Choroid plexus epithelial cell (primary cell): ENCODE results near the gene FTCD.
A peak's percentile ranks its signal among the peaks of the same experiment; 100 is the strongest.

Experiments used
- DNase-seq: peaks from one replicate; pipeline ENCODE4 v3.0.0-alpha.2; 2010; ENCODE audit warnings: low read depth
- H3K4me3 ChIP-seq: 2 replicates; pipeline ENCODE4 v1.5.1; 2011; ENCODE audit warnings: low read depth, mild to moderate bottlenecking, control low read depth, low read length, moderate library complexity
- CTCF ChIP-seq: conservative IDR thresholded peaks from 2 replicates; pipeline ENCODE4 v1.5.1; 2011; ENCODE audit warnings: low read depth, mild to moderate bottlenecking, control low read depth, inconsistent platforms, low read length, moderate library complexity

FTCD gene

DNA sequence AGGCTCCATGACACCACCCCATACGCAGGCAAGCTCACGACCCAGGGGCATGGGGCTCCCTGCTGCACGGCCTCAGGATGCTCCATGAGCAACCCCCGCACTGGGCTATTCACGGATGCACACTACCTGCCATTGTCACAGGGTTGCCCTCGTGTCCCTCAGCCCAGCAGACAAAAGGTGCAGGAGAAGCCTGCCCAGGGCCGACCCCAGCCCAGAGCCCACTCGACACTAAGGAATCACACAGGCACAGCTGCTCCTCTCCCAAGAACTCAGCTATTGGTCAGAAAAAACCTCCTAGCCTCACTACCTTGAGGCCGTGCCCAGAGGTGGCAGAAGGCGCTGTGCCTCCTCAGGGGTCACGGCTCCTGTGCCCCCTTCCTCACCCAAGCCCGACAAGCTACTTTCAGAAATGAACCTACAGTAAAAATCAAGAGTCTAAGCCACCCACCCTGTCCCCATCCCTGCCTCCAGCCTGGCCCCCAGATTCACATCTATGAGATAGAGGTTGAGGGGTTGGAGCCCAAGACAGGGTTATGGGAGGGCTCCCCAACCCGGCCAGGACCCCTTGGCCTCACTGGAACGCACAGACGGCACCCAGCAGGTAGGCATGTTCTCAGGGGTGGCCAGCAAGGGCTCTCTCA lies 35.2 kb upstream of the FTCD start:
- DNase-seq, result no peak
- no peak overlapping the region for H3K4me3 ChIP-seq
- TF ChIP-seq CTCF, result no peak

DNA sequence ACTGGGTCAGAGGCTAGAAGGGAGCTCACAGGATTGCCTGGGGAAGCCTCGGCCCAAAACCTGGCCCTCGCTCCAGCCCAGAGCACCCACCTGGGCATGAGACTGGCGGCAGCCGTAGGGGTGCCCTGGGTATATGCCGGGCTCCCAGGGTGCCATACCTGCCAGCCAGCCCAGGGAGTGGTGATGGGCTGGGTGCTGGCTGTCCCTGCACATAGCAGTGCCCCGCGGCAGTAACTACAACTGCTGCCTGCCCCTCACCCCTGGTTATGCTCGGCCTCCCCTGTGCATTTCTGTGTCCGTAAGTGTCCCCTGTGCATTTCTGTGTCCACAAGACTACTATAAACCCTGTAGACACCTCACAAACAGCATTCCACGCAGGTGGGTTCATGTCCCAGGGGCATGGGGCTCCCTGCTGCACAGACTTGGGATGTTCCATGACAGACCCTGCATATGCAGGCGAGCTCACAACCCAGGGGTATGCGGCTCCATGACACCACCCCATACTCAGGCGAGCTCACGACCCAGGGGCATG lies 34.6 kb upstream of the FTCD start:
- H3K4me3 ChIP-seq, result no peak overlapping the region
- TF ChIP-seq CTCF, result no peak
- DNase-seq, result no peak

DNA sequence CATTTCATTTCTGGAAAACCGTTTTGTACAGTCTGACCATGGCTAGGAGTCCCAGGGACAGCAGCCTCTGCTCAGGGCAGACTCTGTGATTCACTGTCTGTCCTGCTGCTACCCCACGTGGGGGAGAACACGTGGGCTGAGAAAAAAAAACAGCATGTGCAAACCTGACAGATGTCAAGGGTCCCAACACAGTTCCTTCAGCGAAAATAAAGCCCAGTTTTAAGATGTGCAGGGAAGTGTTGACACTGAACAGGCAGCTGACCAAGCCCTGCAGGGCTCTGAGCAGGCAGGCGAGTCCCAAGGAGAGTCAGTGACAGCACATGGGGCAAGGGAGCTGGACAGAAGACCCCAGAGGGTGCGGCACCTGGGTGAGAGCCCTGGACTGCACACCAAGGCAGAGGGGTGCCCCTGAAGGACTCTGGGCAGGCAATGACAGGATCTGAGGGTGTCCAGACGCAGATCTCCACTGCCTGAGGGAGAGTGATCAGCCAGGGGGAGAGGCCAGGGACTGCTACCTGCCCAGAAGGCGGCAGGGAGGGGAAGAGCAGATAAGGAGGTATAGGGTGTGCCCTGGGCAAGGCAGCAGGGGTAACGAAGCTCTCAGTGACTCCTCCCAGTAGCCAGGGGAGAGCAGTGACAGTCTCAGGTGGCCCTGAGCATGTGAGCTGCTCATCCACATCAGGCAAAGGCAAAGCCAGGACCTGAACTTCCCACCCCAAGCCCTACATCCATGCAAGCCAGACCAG lies 34.0 kb upstream of the FTCD start:
- H3K4me3 ChIP-seq, result no peak overlapping the region
- DNase-seq, result peak; percentile 83
- no peak for TF ChIP-seq CTCF

GRCh38 chr21:46188226-46189212 lies 33.1 kb upstream of the FTCD start:
- peak; percentile 62 for DNase-seq
- TF ChIP-seq CTCF, result no peak
- no peak overlapping the region for H3K4me3 ChIP-seq

GRCh38 chr21:46187814-46188213 lies 32.4 kb upstream of the FTCD start:
- no peak overlapping the region for H3K4me3 ChIP-seq
- no peak for TF ChIP-seq CTCF
- DNase-seq, result no peak

DNA sequence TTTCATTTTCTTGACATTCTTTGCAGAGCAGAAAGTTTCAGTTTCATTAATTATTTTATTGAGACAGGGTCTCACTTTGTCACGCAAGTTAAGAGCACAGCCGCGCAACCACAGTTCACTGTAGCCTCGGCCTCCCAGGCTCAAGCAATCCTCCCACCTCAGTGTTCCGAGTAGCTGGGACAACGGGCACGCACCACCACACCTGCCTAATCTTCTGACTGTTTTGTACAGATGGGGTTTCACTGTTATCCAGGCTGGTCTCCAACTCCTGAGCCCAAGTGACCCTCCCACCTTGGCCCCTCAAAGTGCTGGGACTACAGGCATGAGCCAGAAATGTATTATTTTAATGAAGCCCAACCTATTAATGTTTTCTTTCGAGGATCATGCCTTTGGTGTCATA lies 31.9 kb upstream of the FTCD start:
- no peak overlapping the region for H3K4me3 ChIP-seq
- TF ChIP-seq CTCF, result no peak
- no peak for DNase-seq
